Duodenal mucosa (tissue), 2 donors: ENCODE results near the gene COQ7.

Experiments
- H3K27ac ChIP-seq: one replicate; pipeline ENCODE4 v1.7.0; 2013; ENCODE audit warnings: low read depth, low read length
- H3K27me3 ChIP-seq, 2 donors: one replicate each; pipeline ENCODE4 v1.7.0; 2013; ENCODE audit warnings: low read length in 2 of 2, control low read depth in 1 of 2; ENCODE audit not compliant: insufficient read depth in 2 of 2, control insufficient read depth in 1 of 2
- H3K36me3 ChIP-seq, 2 donors: one replicate each; pipeline ENCODE4 v1.7.0; 2013; ENCODE audit warnings: low read length in 2 of 2, control low read depth in 1 of 2; ENCODE audit not compliant: insufficient read depth in 2 of 2, control insufficient read depth in 1 of 2
- H3K4me1 ChIP-seq, 2 donors: one replicate each; pipeline ENCODE4 v1.7.0; 2013; ENCODE audit warnings: low read length in 2 of 2, control low read depth in 1 of 2; ENCODE audit not compliant: insufficient read depth in 2 of 2, control insufficient read depth in 1 of 2
- H3K4me3 ChIP-seq, 2 donors: one replicate each; pipeline ENCODE4 v1.7.0; 2013; ENCODE audit warnings: low read length in 2 of 2, low read depth in 1 of 2
- H3K9ac ChIP-seq, 2 donors: one replicate each; pipeline ENCODE4 v1.7.0; 2013; ENCODE audit warnings: low read length in 2 of 2, low read depth in 1 of 2
- H3K9me3 ChIP-seq, 2 donors: one replicate each; pipeline ENCODE4 v1.7.0; 2013; ENCODE audit warnings: low read length in 2 of 2, control low read depth in 1 of 2; ENCODE audit not compliant: control insufficient read depth in 1 of 2

The COQ7 gene

GRCh38 chr16:19062706-19063105, 4.7 kb upstream of the COQ7 start:
- Histone ChIP-seq H3K4me3 (no peak overlapping the region), H3K4me1 (no peaks in the 10 kb centered on the region), H3K9me3 (no peaks in the 10 kb centered on the region), H3K9ac (no peak overlapping the region), H3K27me3 (no peaks in the 10 kb centered on the region), H3K27ac (no peak overlapping the region), H3K36me3 (peaks cover 0 to 8% of the 10 kb centered on the region in 2 donors)

DNA sequence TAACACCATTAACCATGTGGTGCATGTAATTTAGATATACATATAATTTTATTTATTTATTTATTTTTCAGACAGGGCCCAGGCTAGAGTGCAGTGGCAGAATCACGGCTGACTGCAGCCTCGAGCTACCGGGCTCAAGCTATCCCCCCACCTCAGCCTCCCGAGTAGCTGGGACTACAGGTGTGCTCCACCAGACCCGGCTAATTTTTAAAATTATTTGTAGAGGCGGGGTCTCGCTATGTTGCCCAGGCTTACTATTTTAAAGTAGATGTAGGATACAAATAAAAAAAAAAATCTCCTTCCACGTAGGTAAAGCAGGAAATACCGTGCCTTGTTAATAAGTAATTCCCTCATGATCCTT, 446 bp upstream of the COQ7 start:
- H3K9ac ChIP-seq: peak overlapping the region; percentile 22 to 96
- no peaks in the 10 kb centered on the region for H3K9me3 ChIP-seq
- peaks cover 3 to 8% of the 10 kb centered on the region in 2 donors for H3K36me3 ChIP-seq
- H3K4me3 ChIP-seq: peak overlapping the region; percentile 88 to 92
- peaks cover 0 to 10% of the 10 kb centered on the region in 2 donors for H3K4me1 ChIP-seq
- H3K27me3 ChIP-seq: no peaks in the 10 kb centered on the region
- H3K27ac ChIP-seq: peak overlapping the region; percentile 66

DNA sequence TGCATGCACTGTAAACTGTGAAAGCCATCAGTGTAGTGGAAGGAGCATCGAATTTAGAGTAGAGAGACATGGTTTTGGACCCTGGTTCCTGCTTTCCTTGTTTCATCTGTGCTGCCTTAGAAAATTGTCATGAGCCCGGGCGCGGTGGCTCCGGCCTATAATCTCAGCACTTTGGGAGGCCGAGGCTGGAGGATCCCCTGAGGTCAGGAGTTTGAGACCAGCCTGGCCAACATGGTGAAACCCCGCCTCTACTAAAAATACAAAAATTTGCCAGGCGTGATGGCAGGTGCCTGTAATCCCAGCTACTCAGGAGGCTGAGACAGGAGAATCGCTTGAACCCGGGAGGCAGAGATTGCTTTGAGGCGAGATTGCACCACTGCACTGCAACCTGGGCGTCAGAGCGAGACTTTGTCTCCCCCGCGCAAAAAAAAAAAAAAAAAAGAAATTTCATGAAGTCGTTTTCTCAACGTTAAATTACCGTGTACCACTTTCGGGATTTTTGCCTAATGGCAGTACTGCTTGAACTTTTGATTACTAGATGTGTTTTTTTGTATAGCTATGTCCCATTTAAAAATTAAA, 912 bp downstream of the COQ7 start:
- H3K4me1 ChIP-seq: peaks cover 0 to 10% of the 10 kb centered on the region in 2 donors
- H3K9ac ChIP-seq: peak overlapping the region; percentile 96 to 99
- H3K27ac ChIP-seq: peak overlapping the region; percentile 100
- no peaks in the 10 kb centered on the region for H3K9me3 ChIP-seq
- peak overlapping the region; percentile 88 to 92 for H3K4me3 ChIP-seq
- H3K36me3 ChIP-seq: peaks cover 10% of the 10 kb centered on the region in 2 donors
- H3K27me3 ChIP-seq: no peaks in the 10 kb centered on the region

DNA sequence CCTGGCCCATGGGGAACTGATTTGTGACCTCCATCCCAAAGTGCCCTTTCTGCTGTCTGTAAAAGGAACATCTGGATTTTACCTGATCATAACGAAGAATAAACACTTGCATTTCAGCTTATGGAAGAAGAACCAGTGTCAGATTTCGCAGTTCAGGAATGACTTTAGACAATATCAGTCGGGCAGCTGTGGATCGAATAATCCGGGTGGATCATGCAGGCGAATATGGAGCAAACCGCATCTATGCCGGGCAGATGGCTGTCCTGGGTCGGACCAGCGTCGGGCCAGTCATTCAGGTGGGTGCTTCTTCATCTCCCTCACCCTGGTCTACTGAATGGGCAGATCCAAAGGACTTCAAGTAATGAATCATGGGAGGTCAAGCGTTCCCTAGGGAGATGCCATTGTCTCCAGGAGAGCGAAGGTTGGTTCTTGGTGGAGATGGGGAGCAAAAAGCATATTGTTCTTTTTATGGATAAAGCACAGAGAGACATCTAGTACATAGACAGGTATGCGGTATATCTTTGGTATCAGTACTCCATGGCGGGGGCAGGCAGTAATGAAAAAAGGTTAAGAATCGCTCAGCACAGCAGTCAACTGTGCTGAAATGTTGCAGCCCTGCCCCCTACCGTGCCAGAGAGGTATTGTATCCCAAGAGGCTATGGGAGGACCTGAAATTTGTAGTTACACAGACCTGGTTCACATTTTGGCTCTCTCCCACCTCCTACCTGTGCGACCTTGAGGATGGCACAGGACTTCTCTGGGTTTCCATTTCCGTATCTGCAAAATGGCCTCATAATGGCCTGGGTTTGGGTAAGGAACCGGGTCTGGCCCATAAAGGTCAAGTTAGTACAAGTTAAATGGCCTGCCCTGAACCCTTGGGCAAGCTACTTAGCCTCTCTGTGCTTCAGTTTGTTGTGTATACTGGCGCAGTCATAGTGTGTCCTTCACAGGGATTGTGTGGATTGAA, 4.7 kb downstream of the COQ7 start:
- peaks cover 17 to 26% of the 10 kb centered on the region in 2 donors for H3K36me3 ChIP-seq
- no peaks in the 10 kb centered on the region for H3K27me3 ChIP-seq
- no peak overlapping the region for H3K4me3 ChIP-seq
- no peak overlapping the region for H3K27ac ChIP-seq
- no peaks in the 10 kb centered on the region for H3K9me3 ChIP-seq
- peaks cover 0 to 10% of the 10 kb centered on the region in 2 donors for H3K4me1 ChIP-seq
- H3K9ac ChIP-seq: no peak overlapping the region

GRCh38 chr16:19073344-19073743, 5.9 kb downstream of the COQ7 start:
- peaks cover 0 to 6% of the 10 kb centered on the region in 2 donors for H3K4me1 ChIP-seq
- H3K36me3 ChIP-seq: peaks cover 19 to 36% of the 10 kb centered on the region in 2 donors
- no peaks in the 10 kb centered on the region for H3K27me3 ChIP-seq
- H3K9ac ChIP-seq: no peak overlapping the region
- H3K4me3 ChIP-seq: no peak overlapping the region
- no peaks in the 10 kb centered on the region for H3K9me3 ChIP-seq
- H3K27ac ChIP-seq: no peak overlapping the region

DNA sequence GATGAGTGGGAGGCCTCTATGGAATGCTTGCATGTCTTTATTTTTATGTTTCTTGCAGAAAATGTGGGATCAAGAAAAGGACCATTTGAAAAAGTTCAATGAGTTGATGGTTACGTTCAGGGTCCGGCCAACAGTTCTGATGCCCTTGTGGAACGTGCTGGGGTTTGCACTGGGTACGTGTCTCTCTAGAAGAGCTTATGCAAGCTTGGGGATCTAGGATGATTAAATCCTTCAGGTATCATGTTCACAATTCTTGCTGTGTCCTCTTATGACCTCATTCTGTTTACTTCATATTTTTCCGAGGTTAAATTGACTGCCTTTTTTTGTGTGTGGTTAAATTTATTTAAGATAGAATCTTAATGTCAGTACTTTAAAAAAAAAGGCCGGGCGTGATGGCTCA, 6.4 kb downstream of the COQ7 start:
- no peak overlapping the region for H3K9ac ChIP-seq
- no peak overlapping the region for H3K27ac ChIP-seq
- H3K9me3 ChIP-seq: no peaks in the 10 kb centered on the region
- no peaks in the 10 kb centered on the region for H3K27me3 ChIP-seq
- peaks cover 19 to 41% of the 10 kb centered on the region in 2 donors for H3K36me3 ChIP-seq
- H3K4me1 ChIP-seq: peaks cover 0 to 1% of the 10 kb centered on the region in 2 donors
- no peak overlapping the region for H3K4me3 ChIP-seq

GRCh38 chr16:19075511-19075910, 8.1 kb downstream of the COQ7 start:
- Histone ChIP-seq H3K9ac (no peak overlapping the region), H3K36me3 (peaks cover 19 to 51% of the 10 kb centered on the region in 2 donors), H3K27me3 (no peaks in the 10 kb centered on the region), H3K4me1 (no peaks in the 10 kb centered on the region), H3K9me3 (no peaks in the 10 kb centered on the region), H3K27ac (no peak overlapping the region), H3K4me3 (no peak overlapping the region)

DNA sequence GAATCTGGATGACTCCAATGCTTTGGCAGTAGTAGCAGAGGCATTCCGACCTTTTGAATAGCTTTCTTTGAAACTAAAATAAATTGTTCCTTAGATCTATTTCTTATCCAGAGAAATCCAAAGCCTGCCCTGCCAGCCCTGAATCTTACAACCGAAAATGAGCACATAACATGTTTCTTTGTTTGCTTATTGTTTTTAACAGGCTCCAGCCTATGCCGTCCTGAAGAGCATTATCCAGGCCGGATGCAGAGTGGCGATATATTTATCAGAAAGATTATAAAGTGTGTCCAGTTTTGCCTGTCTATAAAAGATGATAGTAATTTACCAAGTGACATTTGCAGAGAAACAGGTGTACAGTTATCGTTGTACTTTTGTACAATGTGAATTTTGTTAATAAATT, 10.5 kb downstream of the COQ7 start:
- Histone ChIP-seq H3K4me3 (no peak overlapping the region), H3K9me3 (no peaks in the 10 kb centered on the region), H3K4me1 (no peaks in the 10 kb centered on the region), H3K27me3 (no peaks in the 10 kb centered on the region), H3K36me3 (peaks cover 9 to 55% of the 10 kb centered on the region in 2 donors), H3K9ac (no peak overlapping the region), H3K27ac (no peak overlapping the region)

DNA sequence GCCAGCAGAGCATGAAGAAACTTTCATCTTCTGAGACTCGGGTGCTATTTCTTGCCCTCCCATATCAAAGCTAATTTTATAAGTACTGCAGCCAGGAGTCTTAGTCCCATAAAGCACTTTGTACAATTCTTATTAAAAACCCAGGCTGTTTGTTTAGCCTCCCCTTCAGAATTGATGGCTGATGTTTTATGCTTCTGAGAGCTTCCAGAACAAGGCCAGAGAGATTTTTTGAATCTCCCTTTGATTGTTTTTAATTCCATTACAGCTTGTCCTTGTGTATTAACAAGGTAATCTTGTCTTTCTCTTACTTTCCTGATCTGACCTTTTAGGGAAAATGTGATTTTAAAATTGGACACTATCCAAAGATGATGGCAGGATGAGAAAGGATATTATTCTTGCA, 16.3 kb downstream of the COQ7 start:
- no peaks in the 10 kb centered on the region for H3K27me3 ChIP-seq
- H3K36me3 ChIP-seq: peaks cover 0 to 24% of the 10 kb centered on the region in 2 donors
- no peak overlapping the region for H3K4me3 ChIP-seq
- H3K9ac ChIP-seq: no peak overlapping the region
- no peaks in the 10 kb centered on the region for H3K9me3 ChIP-seq
- peaks cover 6 to 11% of the 10 kb centered on the region in 2 donors for H3K4me1 ChIP-seq
- no peak overlapping the region for H3K27ac ChIP-seq

DNA sequence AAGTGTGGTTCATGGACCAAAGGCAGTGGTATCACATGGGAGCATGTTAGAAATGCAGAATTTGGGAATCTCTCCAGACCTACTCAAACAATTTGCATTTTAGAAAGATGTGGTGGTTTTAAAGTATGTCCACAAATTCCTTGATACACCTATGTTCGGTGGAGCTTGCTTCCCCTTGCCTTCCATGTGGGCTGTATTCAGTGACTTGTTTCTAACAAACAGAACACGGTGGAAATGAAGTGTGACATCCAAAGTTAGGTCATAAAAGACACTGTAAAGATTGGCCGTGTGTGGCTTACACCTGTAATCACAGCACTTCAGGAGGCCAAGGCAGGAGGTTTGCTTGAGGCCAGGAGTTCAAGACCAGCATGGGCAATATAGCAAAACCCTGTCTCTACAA, 16.7 kb downstream of the COQ7 start:
- Histone ChIP-seq H3K9ac (no peak overlapping the region), H3K4me1 (peaks cover 6 to 11% of the 10 kb centered on the region in 2 donors), H3K27me3 (no peaks in the 10 kb centered on the region), H3K27ac (no peak overlapping the region), H3K4me3 (no peak overlapping the region), H3K36me3 (peaks cover 0 to 19% of the 10 kb centered on the region in 2 donors), H3K9me3 (no peaks in the 10 kb centered on the region)
